ENCODE results near the gene STRA8.

The STRA8 gene

DNA sequence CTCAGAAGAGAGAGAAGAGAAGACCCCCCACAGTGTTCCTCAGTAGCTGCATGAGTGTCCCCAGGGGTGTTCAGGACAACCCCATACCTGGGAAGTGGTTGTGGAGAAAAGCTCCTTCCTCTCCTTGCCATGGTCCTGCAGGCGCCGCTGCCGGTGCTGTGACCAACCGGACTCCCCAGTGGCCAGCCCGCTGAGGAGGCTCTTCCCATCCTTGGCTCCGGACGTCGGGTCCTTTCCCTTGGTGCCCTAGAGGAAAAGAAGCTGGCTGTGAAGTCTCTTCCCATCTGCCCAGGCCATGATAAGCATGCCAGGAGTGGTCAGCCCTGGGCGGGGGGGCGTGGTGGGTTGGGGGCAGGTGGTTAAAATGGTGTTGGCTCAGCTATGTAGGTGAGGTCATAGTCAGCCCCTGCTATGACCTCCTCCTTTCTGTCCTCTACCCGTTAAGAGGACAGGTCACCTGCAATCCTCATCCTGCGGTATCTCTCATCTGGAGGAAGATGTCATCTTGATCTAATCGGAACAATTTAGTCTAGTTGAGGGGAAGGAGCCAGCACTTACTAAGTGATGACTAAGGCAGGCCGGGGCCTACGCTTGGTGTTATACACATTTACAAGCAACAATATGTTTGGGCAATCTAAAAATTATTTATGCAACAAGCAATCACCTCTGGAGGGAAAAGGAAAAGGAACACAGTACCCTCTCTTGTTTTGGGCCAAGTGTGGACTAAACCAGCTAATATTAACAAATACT lies 35.6 kb upstream of the STRA8 start:
- Mint-ChIP-seq H3K36me3 (ENCODE audit: low read depth) (peaks cover 76% of the 10 kb centered on the region), H3K4me1 (peaks cover 5% of the 10 kb centered on the region), H3K4me3 (no peak overlapping the region), H3K27me3 (ENCODE audit: low read depth) (no peaks in the 10 kb centered on the region), H3K27ac (no peak overlapping the region), H3K9me3 (no peaks in the 10 kb centered on the region)
- TF ChIP-seq, protein P1, sequence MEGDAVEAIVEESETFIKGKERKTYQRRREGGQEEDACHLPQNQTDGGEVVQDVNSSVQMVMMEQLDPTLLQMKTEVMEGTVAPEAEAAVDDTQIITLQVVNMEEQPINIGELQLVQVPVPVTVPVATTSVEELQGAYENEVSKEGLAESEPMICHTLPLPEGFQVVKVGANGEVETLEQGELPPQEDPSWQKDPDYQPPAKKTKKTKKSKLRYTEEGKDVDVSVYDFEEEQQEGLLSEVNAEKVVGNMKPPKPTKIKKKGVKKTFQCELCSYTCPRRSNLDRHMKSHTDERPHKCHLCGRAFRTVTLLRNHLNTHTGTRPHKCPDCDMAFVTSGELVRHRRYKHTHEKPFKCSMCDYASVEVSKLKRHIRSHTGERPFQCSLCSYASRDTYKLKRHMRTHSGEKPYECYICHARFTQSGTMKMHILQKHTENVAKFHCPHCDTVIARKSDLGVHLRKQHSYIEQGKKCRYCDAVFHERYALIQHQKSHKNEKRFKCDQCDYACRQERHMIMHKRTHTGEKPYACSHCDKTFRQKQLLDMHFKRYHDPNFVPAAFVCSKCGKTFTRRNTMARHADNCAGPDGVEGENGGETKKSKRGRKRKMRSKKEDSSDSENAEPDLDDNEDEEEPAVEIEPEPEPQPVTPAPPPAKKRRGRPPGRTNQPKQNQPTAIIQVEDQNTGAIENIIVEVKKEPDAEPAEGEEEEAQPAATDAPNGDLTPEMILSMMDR (IDR thresholded peaks at IDR 0.05; ENCODE audit: unreplicated experiment in 3 of 3) = no peak

DNA sequence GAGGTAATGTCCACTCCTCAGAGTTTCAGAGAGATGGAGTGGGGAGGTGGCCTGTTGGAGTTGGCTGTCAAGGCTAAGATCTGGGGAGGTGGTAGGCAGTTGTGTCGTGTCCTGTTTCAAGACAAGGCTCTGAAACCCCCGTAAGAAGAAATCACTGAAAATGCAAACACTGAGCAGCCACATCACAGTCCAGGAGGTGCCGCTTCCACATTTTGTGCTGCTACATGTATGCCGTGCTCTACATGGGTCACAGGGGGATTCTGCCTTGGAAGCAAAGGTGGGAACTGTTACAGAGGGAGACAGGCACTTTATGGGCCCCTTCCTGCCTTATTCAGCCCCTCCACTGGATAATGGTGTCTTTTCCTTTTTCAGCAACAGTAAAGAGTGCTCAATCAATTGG lies 34.2 kb upstream of the STRA8 start:
- TF ChIP-seq, protein P1 (IDR thresholded peaks at IDR 0.05; ENCODE audit: unreplicated experiment in 3 of 3) = no peak
- Mint-ChIP-seq H3K36me3 (ENCODE audit: low read depth) (peaks cover 72% of the 10 kb centered on the region), H3K27ac (no peak overlapping the region), H3K4me3 (no peak overlapping the region), H3K27me3 (ENCODE audit: low read depth) (no peaks in the 10 kb centered on the region), H3K4me1 (peaks cover 5% of the 10 kb centered on the region), H3K9me3 (no peaks in the 10 kb centered on the region)

GRCh38 chr7:135200821-135201331 lies 32.8 kb upstream of the STRA8 start:
- H3K27ac Mint-ChIP-seq = peak overlapping the region in 1 of 3 experiments; percentile 57
- peaks cover 5% of the 10 kb centered on the region for H3K4me1 Mint-ChIP-seq
- TF ChIP-seq, protein P1 (IDR thresholded peaks at IDR 0.05; ENCODE audit: unreplicated experiment in 3 of 3) = no peak
- no peaks in the 10 kb centered on the region for H3K9me3 Mint-ChIP-seq
- no peaks in the 10 kb centered on the region for H3K27me3 Mint-ChIP-seq (ENCODE audit: low read depth)
- H3K4me3 Mint-ChIP-seq = no peak overlapping the region
- peaks cover 70% of the 10 kb centered on the region for H3K36me3 Mint-ChIP-seq (ENCODE audit: low read depth)

DNA sequence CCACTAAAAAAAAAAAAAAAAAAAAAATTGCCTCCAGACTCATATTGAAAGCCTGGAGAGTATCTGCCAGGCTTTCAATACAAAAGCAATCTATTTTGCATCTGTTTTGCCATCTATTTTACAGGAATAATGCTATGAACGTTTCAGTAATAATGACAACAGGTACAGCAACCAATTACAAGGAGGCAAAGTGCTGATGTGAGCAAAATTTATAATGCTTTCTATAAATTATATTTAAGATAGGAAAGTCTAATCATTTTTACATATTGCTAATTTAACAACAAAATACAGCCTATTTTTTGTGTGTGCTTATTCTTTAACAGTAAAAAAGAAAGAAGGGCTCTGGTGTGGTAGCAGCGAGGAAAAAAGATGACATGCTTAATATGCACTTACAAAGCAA lies 32.3 kb upstream of the STRA8 start:
- Mint-ChIP-seq H3K36me3 (ENCODE audit: low read depth) (peaks cover 70% of the 10 kb centered on the region), H3K4me1 (peaks cover 5% of the 10 kb centered on the region), H3K4me3 (no peak overlapping the region), H3K27ac (peak overlapping the region; percentile 35 to 87 (median 57)), H3K27me3 (ENCODE audit: low read depth) (no peaks in the 10 kb centered on the region), H3K9me3 (no peaks in the 10 kb centered on the region)
- TF ChIP-seq, protein P1 (IDR thresholded peaks at IDR 0.05; ENCODE audit: unreplicated experiment in 3 of 3) = no peak

GRCh38 chr7:135204341-135204749 lies 29.3 kb upstream of the STRA8 start:
- Mint-ChIP-seq H3K9me3 (no peaks in the 10 kb centered on the region), H3K27me3 (ENCODE audit: low read depth) (no peaks in the 10 kb centered on the region), H3K27ac (peak overlapping the region in 1 of 3 experiments; percentile 70), H3K4me3 (no peak overlapping the region), H3K36me3 (ENCODE audit: low read depth) (peaks cover 58% of the 10 kb centered on the region), H3K4me1 (peaks cover 25% of the 10 kb centered on the region)
- TF ChIP-seq, protein P1 (IDR thresholded peaks at IDR 0.05; ENCODE audit: unreplicated experiment in 3 of 3) = no peak

- Mint-ChIP-seq H3K9me3 (no peaks in the 10 kb centered on the region), H3K4me3 (no peak overlapping the region), H3K27me3 (ENCODE audit: low read depth) (no peaks in the 10 kb centered on the region), H3K36me3 (ENCODE audit: low read depth) (peaks cover 54% of the 10 kb centered on the region), H3K27ac (peak overlapping the region in 1 of 3 experiments; percentile 88), H3K4me1 (peaks cover 25% of the 10 kb centered on the region)
- TF ChIP-seq, protein P1 (IDR thresholded peaks at IDR 0.05; ENCODE audit: unreplicated experiment in 3 of 3) = no peak
Measured at GRCh38 chr7:135204876-135205275, 28.8 kb upstream of the STRA8 start.

All from nephron (organoid).